Esophagus (tissue), 2 donors: ENCODE data around the gene RFXAP. TPM values are rescaled to one million over a fixed set of nuclear protein-coding genes. Genes with fewer than 3 reads are reported as not detected.

ENCODE experiments used
- H3K27ac ChIP-seq, 2 donors: one replicate each; pipeline ENCODE4 v1.5.1; 2013; ENCODE audit warnings: low read depth in 2 of 2, mild to moderate bottlenecking in 2 of 2, inconsistent platforms in 1 of 2, low read length in 1 of 2, moderate library complexity in 1 of 2
- H3K27me3 ChIP-seq, 2 donors: one replicate each; pipeline ENCODE4 v1.6.1; 2013; ENCODE audit warnings: low read length in 2 of 2, control low read depth in 1 of 2, mild to moderate bottlenecking in 1 of 2; ENCODE audit not compliant: insufficient read depth in 2 of 2, control insufficient read depth in 1 of 2
- H3K36me3 ChIP-seq, 2 donors: one replicate each; pipeline ENCODE4 v1.6.1; 2013; ENCODE audit warnings: low read length in 1 of 2; ENCODE audit not compliant: control insufficient read depth in 2 of 2, insufficient read depth in 2 of 2
- H3K4me1 ChIP-seq, 2 donors: one replicate each; pipeline ENCODE4 v1.6.1; 2013; ENCODE audit warnings: low read length in 1 of 2; ENCODE audit not compliant: control insufficient read depth in 2 of 2, insufficient read depth in 2 of 2
- H3K4me3 ChIP-seq, 2 donors: one replicate each; pipeline ENCODE4 v1.5.1; 2013; ENCODE audit warnings: low read length in 2 of 2, mild to moderate bottlenecking in 2 of 2, low read depth in 1 of 2, moderate library complexity in 1 of 2
- H3K9me3 ChIP-seq, 2 donors: one replicate each; pipeline ENCODE4 v1.6.1; 2013; ENCODE audit warnings: mild to moderate bottlenecking in 2 of 2, low read depth in 1 of 2, low read length in 1 of 2, moderate library complexity in 1 of 2; ENCODE audit not compliant: control insufficient read depth in 2 of 2, insufficient read depth in 1 of 2
- WGBS, 2 donors: extraction: QIAGEN DNeasy Blood & Tissue Kit; methylation state at CpG; one replicate each; pipeline ENCODE4 v1.1.7; 2013; 5-methylcytosine and 5-hydroxymethylcytosine counted together
- polyA plus RNA-seq, 2 donors: library from polyadenylated mRNA; stranded (reverse); fragments of 200-250 nt; gene quantifications; one replicate each; pipeline ENCODE4 v1.2.3, GENCODE V29; 2013
- donor health status: healthy with polysubstance abuse.
- donor health status: Bipolar disorder and iron deficiency.

The RFXAP gene
- polyA plus RNA-seq, 2 donors: 1.4 to 1.6 TPM

- no peak overlapping the region for H3K4me3 ChIP-seq
- H3K9me3 ChIP-seq: no peaks in the 10 kb centered on the region
- 95 to 97% methylated on average over 3 of the region's 3 CpGs for WGBS, 2 donors
- no peaks in the 10 kb centered on the region for H3K27me3 ChIP-seq
- peaks cover 0 to 7% of the 10 kb centered on the region in 2 donors for H3K36me3 ChIP-seq
- H3K4me1 ChIP-seq: no peaks in the 10 kb centered on the region
- H3K27ac ChIP-seq: no peak overlapping the region
These were observed 15.3 kb downstream of the RFXAP start for GRCh38 chr13:36834299-36834698.

DNA sequence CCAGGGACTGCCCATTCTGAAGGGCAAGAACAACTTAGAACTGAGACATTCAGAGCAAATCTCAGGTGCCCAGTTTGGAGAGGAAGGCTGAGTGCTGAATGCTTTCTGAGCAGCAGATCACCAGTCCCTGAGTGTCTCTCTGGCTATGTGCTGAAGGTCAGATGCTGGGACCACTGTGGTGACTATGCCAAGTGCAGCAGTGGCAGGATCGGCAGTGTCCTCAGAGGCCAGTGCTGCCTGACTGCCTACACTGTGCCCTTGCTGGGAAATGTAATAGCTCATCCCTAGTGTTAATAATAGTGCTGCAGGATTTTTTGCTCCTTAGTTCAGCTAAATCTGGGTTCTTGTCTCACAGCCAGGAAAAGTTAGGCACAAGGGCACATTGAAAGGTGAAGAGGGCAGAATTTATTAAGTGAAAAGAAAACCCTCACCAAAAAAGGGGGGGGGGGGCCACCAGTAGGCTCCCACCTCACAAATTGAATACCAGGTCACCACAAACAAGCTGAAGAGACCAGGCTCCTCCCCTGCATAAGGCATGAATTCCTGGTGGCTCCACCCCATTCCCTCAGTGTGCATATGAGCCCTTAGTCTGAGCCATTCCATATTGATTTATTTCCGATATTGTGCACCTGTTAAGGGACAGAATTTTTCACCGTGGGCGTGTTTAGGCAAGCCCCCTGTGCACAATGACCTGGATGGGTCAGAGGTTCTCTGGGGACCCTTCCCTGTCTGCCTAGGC lies 18.5 kb downstream of the RFXAP start:
- Histone ChIP-seq H3K27ac (no peak overlapping the region), H3K9me3 (no peaks in the 10 kb centered on the region), H3K4me1 (no peaks in the 10 kb centered on the region), H3K36me3 (no peaks in the 10 kb centered on the region), H3K27me3 (no peaks in the 10 kb centered on the region), H3K4me3 (no peak overlapping the region)
- 62 to 67% methylated on average over 4 of the region's 4 CpGs for WGBS, 2 donors

- H3K9me3 ChIP-seq: no peaks in the 10 kb centered on the region
- no peak overlapping the region for H3K4me3 ChIP-seq
- 81 to 88% methylated on average over 3 of the region's 3 CpGs for WGBS, 2 donors
- H3K27ac ChIP-seq: no peak overlapping the region
- peaks cover 0 to 2% of the 10 kb centered on the region in 2 donors for H3K36me3 ChIP-seq
- H3K27me3 ChIP-seq: no peaks in the 10 kb centered on the region
- no peaks in the 10 kb centered on the region for H3K4me1 ChIP-seq
These were observed 20.3 kb downstream of the RFXAP start for GRCh38 chr13:36839281-36839680.

DNA sequence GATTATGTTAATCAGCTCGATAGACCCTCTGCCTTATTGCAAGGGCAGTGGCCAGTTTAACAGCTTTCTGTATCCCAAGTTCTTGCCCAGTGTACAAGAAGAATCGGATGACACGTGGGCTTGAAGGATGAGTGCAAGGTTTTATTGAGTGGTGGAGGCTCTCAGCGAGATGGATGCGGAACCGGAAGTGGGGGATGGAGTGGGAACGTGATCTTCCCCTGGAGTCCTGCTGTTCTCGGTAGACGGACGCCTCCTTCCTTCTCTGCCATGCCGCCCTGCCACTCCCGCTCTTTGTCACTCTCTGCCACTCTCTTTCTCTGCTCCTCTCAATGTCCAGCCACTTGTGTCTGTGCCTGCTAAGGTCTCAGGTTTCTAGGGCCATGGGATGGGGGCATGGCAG lies 21.0 kb downstream of the RFXAP start:
- H3K4me1 ChIP-seq: no peaks in the 10 kb centered on the region
- no peak overlapping the region for H3K27ac ChIP-seq
- peaks cover 0 to 2% of the 10 kb centered on the region in 2 donors for H3K36me3 ChIP-seq
- H3K9me3 ChIP-seq: no peaks in the 10 kb centered on the region
- H3K27me3 ChIP-seq: no peaks in the 10 kb centered on the region
- 86 to 93% methylated on average over 12 of the region's 12 CpGs for WGBS, 2 donors
- H3K4me3 ChIP-seq: no peak overlapping the region

DNA sequence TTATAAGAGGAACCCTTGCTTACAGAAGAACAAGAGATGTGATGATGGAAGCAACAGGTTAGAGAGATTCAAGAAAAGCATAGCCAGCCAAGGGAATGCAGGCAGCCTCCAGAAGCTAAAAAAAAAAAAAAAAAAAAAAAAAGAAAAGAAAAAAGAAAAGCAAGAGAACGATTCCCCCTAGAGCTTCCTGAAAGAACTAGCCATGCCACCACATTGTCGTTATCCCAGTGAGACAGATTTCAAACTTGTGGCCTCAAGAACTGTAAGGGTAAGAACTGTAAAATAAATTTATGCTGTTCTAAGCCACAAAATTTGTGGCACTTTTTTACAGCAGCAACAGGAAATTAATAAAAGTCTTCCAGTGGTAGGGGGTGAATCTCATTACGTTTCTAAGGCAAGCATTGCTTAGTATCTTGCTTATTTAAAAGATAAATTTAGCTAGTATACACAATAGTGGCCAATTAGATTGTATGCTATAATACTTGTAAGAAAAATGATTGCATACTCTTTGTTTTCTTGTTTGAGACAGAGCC lies 21.8 kb downstream of the RFXAP start:
- H3K27me3 ChIP-seq: no peaks in the 10 kb centered on the region
- H3K9me3 ChIP-seq: no peaks in the 10 kb centered on the region
- peaks cover 0 to 2% of the 10 kb centered on the region in 2 donors for H3K36me3 ChIP-seq
- no peak overlapping the region for H3K4me3 ChIP-seq
- H3K27ac ChIP-seq: no peak overlapping the region
- no peaks in the 10 kb centered on the region for H3K4me1 ChIP-seq
- 52 to 66% methylated on average over 3 of the region's 3 CpGs for WGBS, 2 donors

GRCh38 chr13:36841391-36841790 lies 22.4 kb downstream of the RFXAP start:
- H3K4me1 ChIP-seq: no peaks in the 10 kb centered on the region

DNA sequence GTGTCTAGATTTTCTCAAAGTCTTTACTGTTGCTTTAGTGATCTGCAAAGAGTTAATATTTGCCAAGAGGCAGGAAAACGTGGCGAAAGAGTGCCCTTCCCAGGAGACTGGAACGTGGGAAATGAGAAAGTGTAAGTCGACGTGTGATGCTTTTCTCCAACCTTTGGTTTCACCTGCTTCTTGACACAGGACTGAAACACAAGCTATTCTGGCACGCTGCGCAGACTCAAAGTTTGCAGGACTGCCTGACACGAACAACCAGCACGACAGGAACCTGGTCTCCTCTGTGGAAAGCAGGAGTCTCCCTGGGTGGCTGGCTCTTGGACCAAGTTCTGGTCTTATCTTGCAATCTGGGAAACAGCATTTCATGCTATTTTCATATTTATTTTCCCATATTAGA lies 28.6 kb downstream of the RFXAP start:
- Histone ChIP-seq H3K27me3 (no peaks in the 10 kb centered on the region), H3K4me3 (no peak overlapping the region), H3K9me3 (no peaks in the 10 kb centered on the region), H3K4me1 (no peaks in the 10 kb centered on the region), H3K27ac (no peak overlapping the region), H3K36me3 (peaks cover 0 to 2% of the 10 kb centered on the region in 2 donors)
- 40 to 50% methylated on average over 9 of the region's 9 CpGs for WGBS, 2 donors

More at GRCh38 chr13:36841391-36841790, 22.4 kb downstream of the RFXAP start:
- WGBS, 2 donors: 70 to 73% methylated on average over 5 of the region's 5 CpGs
- H3K9me3 ChIP-seq: no peaks in the 10 kb centered on the region
- H3K27me3 ChIP-seq: no peaks in the 10 kb centered on the region
- H3K4me3 ChIP-seq: no peak overlapping the region
- peaks cover 0 to 2% of the 10 kb centered on the region in 2 donors for H3K36me3 ChIP-seq
- no peak overlapping the region for H3K27ac ChIP-seq

DNA sequence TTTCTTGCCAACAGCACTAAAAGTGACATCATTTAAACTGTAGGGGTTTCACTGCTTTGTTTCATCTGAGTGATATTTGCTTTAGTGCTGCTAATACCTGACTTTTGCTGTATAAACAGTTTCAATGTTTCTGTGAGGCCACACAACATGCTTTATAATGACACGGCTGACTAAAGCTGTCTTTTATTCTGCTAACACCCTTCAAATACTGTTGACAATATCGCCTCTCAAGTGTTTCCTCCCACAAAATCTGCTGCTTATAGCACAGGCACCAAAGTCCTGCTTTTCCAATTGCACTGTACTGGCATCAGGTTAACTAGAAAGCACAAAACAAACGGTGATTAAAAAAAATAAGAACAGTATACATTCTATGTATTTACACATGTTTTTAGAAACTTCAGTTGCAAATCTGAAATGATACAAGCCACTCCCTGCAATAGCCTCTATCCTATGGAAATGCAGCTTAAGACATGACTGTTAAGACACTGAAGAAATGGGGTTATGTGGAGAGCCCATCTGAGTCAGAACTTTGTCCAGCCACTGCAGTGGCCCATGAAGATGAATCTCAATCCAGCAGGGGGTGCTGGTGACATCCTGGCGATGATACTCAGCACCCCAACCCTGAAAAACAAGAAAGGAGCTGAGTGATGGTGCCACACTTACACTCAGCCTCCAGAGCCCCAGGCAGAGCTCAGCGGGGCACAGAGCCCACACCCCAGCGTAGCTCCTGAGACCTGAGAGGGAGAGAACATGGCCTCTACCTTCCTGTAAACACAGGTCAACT lies 29.4 kb downstream of the RFXAP start:
- no peaks in the 10 kb centered on the region for H3K27me3 ChIP-seq
- no peak overlapping the region for H3K4me3 ChIP-seq
- WGBS, 2 donors: 49 to 56% methylated on average over 6 of the region's 6 CpGs

GRCh38 chr13:36850790-36851438 lies 31.9 kb downstream of the RFXAP start:
- no peaks in the 10 kb centered on the region for H3K4me1 ChIP-seq
- H3K4me3 ChIP-seq: no peak overlapping the region
- H3K9me3 ChIP-seq: no peaks in the 10 kb centered on the region
- no peaks in the 10 kb centered on the region for H3K27me3 ChIP-seq
- 90 to 91% methylated on average over 13 of the region's 13 CpGs for WGBS, 2 donors
- H3K36me3 ChIP-seq: no peaks in the 10 kb centered on the region
- no peak overlapping the region for H3K27ac ChIP-seq

More for the DNA sequence above, 29.4 kb downstream of the RFXAP start:
- Histone ChIP-seq H3K4me1 (no peaks in the 10 kb centered on the region), H3K9me3 (no peaks in the 10 kb centered on the region), H3K27ac (no peak overlapping the region), H3K36me3 (peaks cover 0 to 2% of the 10 kb centered on the region in 2 donors)
